ENCODE results near the gene CEP120. TPM values are rescaled to one million over a fixed set of nuclear protein-coding genes. Genes with fewer than 3 reads are reported as not detected.
"Not testable (repeated sequence)": the region's sequence is repeated elsewhere in the genome, so short reads cannot be mapped to it uniquely, and the experiment has no call there.

Gene CEP120
- total RNA-seq, 1 donor from 2014 or later, result 14.4 TPM

GRCh38 chr5:123414974-123415373 is 8.2 kb downstream of the CEP120 start:
- TF ChIP-seq CTCF (conservative IDR thresholded peaks at IDR 0.05; ENCODE audit: low read depth, low read length), result no peak
- DNase-seq (ENCODE audit: low read depth), result no peak
- no peak overlapping the region for H3K4me3 ChIP-seq (ENCODE audit: low read depth, low read length)

- H3K4me3 ChIP-seq (ENCODE audit: low read depth, low read length), result no peak overlapping the region
- TF ChIP-seq CTCF (conservative IDR thresholded peaks at IDR 0.05; ENCODE audit: low read depth, low read length), result no peak
Observed at GRCh38 chr5:123412206-123412605, 11.0 kb downstream of the CEP120 start.

GRCh38 chr5:123401999-123402398 is 21.2 kb downstream of the CEP120 start:
- H3K4me3 ChIP-seq (ENCODE audit: low read depth, low read length); DNase-seq (ENCODE audit: low read depth): not testable (repeated sequence)

More at GRCh38 chr5:123412206-123412605, 11.0 kb downstream of the CEP120 start:
- no peak for DNase-seq (ENCODE audit: low read depth)

GRCh38 chr5:123401320-123401719 is 21.9 kb downstream of the CEP120 start:
- DNase-seq (ENCODE audit: low read depth), result no peak
- no peak overlapping the region for H3K4me3 ChIP-seq (ENCODE audit: low read depth, low read length)
- no peak for TF ChIP-seq CTCF (conservative IDR thresholded peaks at IDR 0.05; ENCODE audit: low read depth, low read length)

GRCh38 chr5:123400870-123401291 is 22.3 kb downstream of the CEP120 start:
- not testable (repeated sequence) for DNase-seq (ENCODE audit: low read depth); H3K4me3 ChIP-seq (ENCODE audit: low read depth, low read length)

- no peak for DNase-seq (ENCODE audit: low read depth)
- TF ChIP-seq CTCF (conservative IDR thresholded peaks at IDR 0.05; ENCODE audit: low read depth, low read length), result no peak
- no peak overlapping the region for H3K4me3 ChIP-seq (ENCODE audit: low read depth, low read length)
Observed at GRCh38 chr5:123398058-123398733, 25.0 kb downstream of the CEP120 start.

GRCh38 chr5:123397538-123397937 is 25.7 kb downstream of the CEP120 start:
- TF ChIP-seq CTCF (conservative IDR thresholded peaks at IDR 0.05; ENCODE audit: low read depth, low read length), result no peak
- no peak overlapping the region for H3K4me3 ChIP-seq (ENCODE audit: low read depth, low read length)
- DNase-seq (ENCODE audit: low read depth), result no peak

GRCh38 chr5:123391009-123391408 is 32.2 kb downstream of the CEP120 start:
- no peak overlapping the region for H3K4me3 ChIP-seq (ENCODE audit: low read depth, low read length)
- no peak for DNase-seq (ENCODE audit: low read depth)
- TF ChIP-seq CTCF (conservative IDR thresholded peaks at IDR 0.05; ENCODE audit: low read depth, low read length), result no peak
